Spleen (tissue), 7 donors: Measurements from ENCODE around the gene FHL1.

ENCODE experiments used
- POLR2A ChIP-seq, 3 donors: fragments of 450-650 bp; IDR thresholded peaks; one replicate each; pipeline ENCODE4 v1.5.1; 2017; ENCODE audit warnings: antibody characterized with exemption in 3 of 3, mild to moderate bottlenecking in 1 of 3
- POLR2AphosphoS5 ChIP-seq, 3 donors: sonication (generic); formaldehyde crosslinking; IDR thresholded peaks; one replicate each; pipeline ENCODE4 v1.5.1; 2017; ENCODE audit warnings: antibody characterized with exemption in 3 of 3
- TF ChIP-seq, protein P1 (sequence below), 11 experiments: fragments of 200-600 bp in 7 of 11; fragments of 450-650 bp in 4 of 11; sonication (generic) in 4 of 11; IDR thresholded peaks in 8 of 11; conservative IDR thresholded peaks in 3 of 11; 1 replicate in 7 of 11; 2 replicates in 4 of 11; pipeline versions ENCODE4 v1.4.0 to v1.8.0; 2016 to 2021; ENCODE audit warnings: antibody characterized with exemption in 11 of 11, inconsistent platforms in 4 of 11, mild to moderate bottlenecking in 1 of 11
- donor health status: DM: no; HTN: no; CAD: no; lungs with moderate emphysema.
- donor health status: DM: no; HTN: no; CAD: no.
- donor health status: DM: no; HTN: no; CAD: no.

DNA sequence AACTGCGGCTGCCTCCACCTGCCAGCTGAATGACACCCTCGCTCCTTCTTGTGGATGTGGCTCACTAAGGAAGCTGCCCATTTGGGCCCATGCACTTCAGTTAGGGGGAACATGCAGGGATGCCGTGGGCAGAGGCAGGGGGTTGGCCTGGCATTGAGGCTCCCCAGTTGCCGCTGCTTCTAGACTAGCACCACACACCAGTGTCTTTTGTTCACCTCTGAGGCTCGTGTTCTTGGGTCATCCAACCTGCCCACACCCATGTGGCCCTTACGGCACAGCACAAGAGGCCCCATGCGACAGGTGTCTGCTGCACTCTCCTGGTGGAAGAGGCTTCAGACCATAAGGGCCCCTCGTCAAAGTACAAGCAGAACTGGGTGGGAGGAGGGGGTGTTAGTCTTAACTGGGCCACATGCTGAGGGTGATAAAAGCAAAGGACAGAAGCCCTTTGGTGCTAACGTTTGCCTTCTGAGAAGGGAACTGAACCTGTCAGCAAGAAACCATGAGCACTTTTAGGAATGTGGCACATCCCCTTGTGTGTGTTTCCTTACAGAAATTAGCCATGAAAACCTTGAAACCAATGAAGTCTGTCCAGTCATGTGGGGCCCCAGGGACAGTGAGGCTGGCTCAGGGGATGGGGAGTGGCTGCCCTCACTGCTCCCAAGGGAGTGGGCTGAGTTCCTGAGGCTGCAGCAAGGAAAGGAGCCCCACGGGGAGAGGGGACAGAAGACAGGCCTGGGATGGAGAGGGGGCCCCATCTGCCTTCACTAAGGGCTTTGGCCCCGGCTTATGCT is 64.6 kb downstream of the FHL1 start:
- TF ChIP-seq, protein P1, sequence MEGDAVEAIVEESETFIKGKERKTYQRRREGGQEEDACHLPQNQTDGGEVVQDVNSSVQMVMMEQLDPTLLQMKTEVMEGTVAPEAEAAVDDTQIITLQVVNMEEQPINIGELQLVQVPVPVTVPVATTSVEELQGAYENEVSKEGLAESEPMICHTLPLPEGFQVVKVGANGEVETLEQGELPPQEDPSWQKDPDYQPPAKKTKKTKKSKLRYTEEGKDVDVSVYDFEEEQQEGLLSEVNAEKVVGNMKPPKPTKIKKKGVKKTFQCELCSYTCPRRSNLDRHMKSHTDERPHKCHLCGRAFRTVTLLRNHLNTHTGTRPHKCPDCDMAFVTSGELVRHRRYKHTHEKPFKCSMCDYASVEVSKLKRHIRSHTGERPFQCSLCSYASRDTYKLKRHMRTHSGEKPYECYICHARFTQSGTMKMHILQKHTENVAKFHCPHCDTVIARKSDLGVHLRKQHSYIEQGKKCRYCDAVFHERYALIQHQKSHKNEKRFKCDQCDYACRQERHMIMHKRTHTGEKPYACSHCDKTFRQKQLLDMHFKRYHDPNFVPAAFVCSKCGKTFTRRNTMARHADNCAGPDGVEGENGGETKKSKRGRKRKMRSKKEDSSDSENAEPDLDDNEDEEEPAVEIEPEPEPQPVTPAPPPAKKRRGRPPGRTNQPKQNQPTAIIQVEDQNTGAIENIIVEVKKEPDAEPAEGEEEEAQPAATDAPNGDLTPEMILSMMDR (IDR thresholded peaks at IDR 0.05 in 8 of 11, conservative IDR thresholded peaks at IDR 0.05 in 3 of 11) = no peak
- TF ChIP-seq POLR2A (IDR thresholded peaks at IDR 0.05) (no peak), POLR2AphosphoS5 (IDR thresholded peaks at IDR 0.05) (no peak)
